Stomach (tissue), 9 donors: Measurements from ENCODE around the gene MLH3. TPM values are rescaled to one million over a fixed set of nuclear protein-coding genes. Genes with fewer than 3 reads are reported as not detected.

Experiments used
- DNase-seq, 2 donors: peaks; one replicate each; pipeline versions ENCODE4 v3.0.0 to v3.0.0-alpha.2; 2013 to 2019
- H3K27ac ChIP-seq, 5 donors: fragments of 200-600 bp in 4 of 5; sonication (generic) in 4 of 5; one replicate each; pipeline ENCODE4 v1.5.1; 2013 to 2019; ENCODE audit warnings: mild to moderate bottlenecking in 1 of 5, moderate library complexity in 1 of 5
- H3K27me3 ChIP-seq, 3 donors: fragments of 200-600 bp; sonication (generic); one replicate each; pipeline ENCODE4 v1.5.1; 2017 to 2019; ENCODE audit warnings: mixed run types in 1 of 3
- H3K36me3 ChIP-seq, 4 donors: fragments of 200-600 bp; sonication (generic); 1 replicate in 3 of 4; 2 replicates in 1 of 4; pipeline ENCODE4 v1.5.1; 2016 to 2019
- H3K4me1 ChIP-seq, 4 donors: fragments of 200-600 bp; sonication (generic); one replicate each; pipeline ENCODE4 v1.5.1; 2016 to 2019
- H3K4me3 ChIP-seq, 4 donors: fragments of 200-600 bp; sonication (generic) in 3 of 4; one replicate each; pipeline ENCODE4 v1.5.1; 2016 to 2019; ENCODE audit warnings: mild to moderate bottlenecking in 1 of 4
- H3K9me3 ChIP-seq, 4 donors: fragments of 200-600 bp; sonication (generic); one replicate each; pipeline ENCODE4 v1.5.1; 2016 to 2019
- CTCF ChIP-seq, 7 experiments: fragments of 450-650 bp in 4 of 7; fragments of 200-600 bp in 3 of 7; sonication (generic) in 3 of 7; IDR thresholded peaks; one replicate each; pipeline ENCODE4 v1.5.1; 2016 to 2019; ENCODE audit warnings: antibody characterized with exemption in 7 of 7, control low read depth in 2 of 7, mild to moderate bottlenecking in 1 of 7
- EP300 ChIP-seq: sonication (generic); formaldehyde crosslinking; IDR thresholded peaks from one replicate; pipeline ENCODE4 v1.6.1; 2017; ENCODE audit warnings: antibody characterized with exemption
- POLR2A ChIP-seq, 4 donors: fragments of 450-650 bp; IDR thresholded peaks; one replicate each; pipeline ENCODE4 v1.6.1; 2016; ENCODE audit warnings: antibody characterized with exemption in 4 of 4, control low read depth in 2 of 4, mild to moderate bottlenecking in 1 of 4, moderate library complexity in 1 of 4
- POLR2AphosphoS5 ChIP-seq, 3 donors: sonication (generic); formaldehyde crosslinking; IDR thresholded peaks; one replicate each; pipeline ENCODE4 v1.6.1; 2016; ENCODE audit warnings: antibody characterized with exemption in 3 of 3
- WGBS, 5 donors: extraction: QIAGEN DNeasy Blood & Tissue Kit in 3 of 5; methylation state at CpG; one replicate each; pipeline versions ENCODE4 v1.1.5 to v1.1.7; 2013 to 2018; 5-methylcytosine and 5-hydroxymethylcytosine counted together
- intact Hi-C: fragments of 100-400 bp; cut with DNase I; formaldehyde crosslinking; loops from one replicate; pipeline ENCODE4 v1.15.1; 2023; ENCODE audit warnings: low total_unique reads
- polyA plus RNA-seq, 3 donors: library from polyadenylated mRNA; stranded (reverse); fragments of 200-250 nt; gene quantifications; one replicate each; pipeline ENCODE4 v1.2.3, GENCODE V29; 2013
- total RNA-seq, 5 donors: library from RNA; depleted of rRNA; stranded (reverse); fragments of >200 nt; gene quantifications; one replicate each; pipeline versions ENCODE4 v1.1.0 to v1.2.3, GENCODE V29; 2014 to 2016
- donor health status: healthy with polysubstance abuse.
- donor health status: Bipolar disorder and iron deficiency.
- donor health status: healthy.

Gene MLH3
- total and polyA plus RNA-seq, 8 donors, result 7.2 to 53.2 (median 18.4) TPM

DNA sequence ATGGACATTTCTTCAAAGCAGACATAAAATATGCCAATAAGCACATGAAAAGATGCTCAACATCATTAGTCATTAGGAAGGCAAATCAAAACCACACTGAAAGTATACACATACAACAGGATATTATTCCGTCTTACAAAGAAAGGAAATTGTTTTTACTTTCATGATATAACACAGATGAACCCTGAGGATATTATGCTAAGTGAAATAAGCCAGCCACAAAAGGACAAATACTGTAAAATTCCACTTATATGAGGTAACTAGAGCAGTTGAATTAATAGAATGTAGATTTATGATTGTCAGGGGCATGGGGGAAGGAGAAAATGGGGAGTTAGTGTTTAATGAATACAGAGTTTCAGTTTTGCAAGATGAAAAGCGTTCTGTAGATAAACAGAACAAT is 8.4 kb upstream of the MLH3 start:
- WGBS, 5 donors, result 84 to 90% (median 88%) methylated on average over 2 of the region's 2 CpGs

GRCh38 chr14:75054421-75054820 is 3.2 kb upstream of the MLH3 start:
- H3K9me3 ChIP-seq, result no peaks in the 10 kb centered on the region
- intact Hi-C loops, result no loop called here
- 62 to 78% (median 68%) methylated on average over 1 of the region's 1 CpG for WGBS, 5 donors
- H3K36me3 ChIP-seq, result no peaks in the 10 kb centered on the region
- H3K4me3 ChIP-seq, result no peak overlapping the region
- no peak for TF ChIP-seq POLR2AphosphoS5 (IDR thresholded peaks at IDR 0.05)
- TF ChIP-seq EP300, result no peak
- TF ChIP-seq CTCF (IDR thresholded peaks at IDR 0.05), result no peak
- TF ChIP-seq POLR2A (IDR thresholded peaks at IDR 0.05), result no peak
- no peak for DNase-seq
- H3K4me1 ChIP-seq, result peaks cover 7 to 20% (median 13%) of the 10 kb centered on the region in 4 donors
- no peak overlapping the region for H3K27ac ChIP-seq
- no peaks in the 10 kb centered on the region for H3K27me3 ChIP-seq

More for the DNA sequence above, 8.4 kb upstream of the MLH3 start:
- Histone ChIP-seq H3K4me1 (peaks cover 0 to 18% (median 17%) of the 10 kb centered on the region in 4 donors), H3K27me3 (no peaks in the 10 kb centered on the region), H3K4me3 (no peak overlapping the region), H3K36me3 (peaks cover 0 to 8% (median 0%) of the 10 kb centered on the region in 4 donors), H3K9me3 (no peaks in the 10 kb centered on the region), H3K27ac (no peak overlapping the region)
- no peak for DNase-seq
- intact Hi-C loops, result no loop called here
- TF ChIP-seq CTCF (IDR thresholded peaks at IDR 0.05) (no peak), POLR2A (IDR thresholded peaks at IDR 0.05) (no peak), POLR2AphosphoS5 (IDR thresholded peaks at IDR 0.05) (no peak), EP300 (no peak)

DNA sequence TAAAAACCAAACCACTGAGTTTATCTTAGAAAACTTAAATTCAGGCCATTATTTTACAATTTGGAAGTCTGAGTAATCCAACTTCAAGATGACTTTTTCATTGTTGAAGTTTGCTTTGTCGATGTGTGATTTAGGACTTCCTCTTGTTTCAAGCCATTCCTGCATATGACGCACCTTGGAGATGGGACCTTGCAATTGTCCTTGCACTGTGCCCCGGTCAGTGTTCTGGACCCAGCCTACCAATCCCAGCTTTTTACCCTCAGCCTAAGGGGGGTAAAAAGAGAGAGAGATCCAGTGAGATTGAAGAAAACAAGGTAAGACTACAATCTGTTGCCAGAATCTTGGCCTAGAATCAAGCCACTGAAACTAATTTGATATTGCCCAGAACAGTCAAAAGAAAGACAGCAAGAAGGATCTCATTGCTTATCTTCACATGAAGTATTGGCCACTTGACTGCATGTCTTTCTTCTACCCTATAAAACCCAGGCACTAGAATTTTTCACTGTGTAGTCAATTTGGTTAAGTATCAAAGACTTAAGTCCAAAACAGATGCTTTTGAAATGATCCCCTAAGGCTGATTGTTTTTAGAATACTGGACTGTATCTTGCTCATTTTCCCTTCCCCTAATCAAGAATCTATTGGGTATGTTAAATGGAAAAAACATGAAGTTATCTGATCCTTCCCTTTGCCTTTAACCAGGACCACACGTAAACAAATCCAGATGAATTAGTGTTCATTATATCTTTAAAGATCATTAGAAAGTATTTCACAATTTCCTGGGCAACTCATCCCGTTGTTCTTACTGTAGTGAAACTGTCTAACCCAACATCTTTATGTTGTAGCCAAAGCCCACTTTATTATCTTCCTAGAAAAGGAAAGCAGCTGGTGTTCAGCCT is 2.4 kb upstream of the MLH3 start:
- Histone ChIP-seq H3K27me3 (no peaks in the 10 kb centered on the region), H3K27ac (no peak overlapping the region), H3K36me3 (no peaks in the 10 kb centered on the region), H3K4me1 (peaks cover 7 to 27% (median 20%) of the 10 kb centered on the region in 4 donors), H3K4me3 (no peak overlapping the region), H3K9me3 (no peaks in the 10 kb centered on the region)
- DNase-seq, result no peak
- intact Hi-C loops, result no loop called here
- 64 to 70% (median 66%) methylated on average over 5 of the region's 5 CpGs for WGBS, 5 donors
- TF ChIP-seq EP300 (no peak), POLR2A (IDR thresholded peaks at IDR 0.05) (no peak), POLR2AphosphoS5 (IDR thresholded peaks at IDR 0.05) (no peak), CTCF (IDR thresholded peaks at IDR 0.05) (no peak)

GRCh38 chr14:75051556-75051899 is 261 bp upstream of the MLH3 start:
- H3K27ac ChIP-seq, result peak overlapping the region; percentile 74 to 94 (median 92)
- no peak for TF ChIP-seq EP300
- no peak for TF ChIP-seq POLR2AphosphoS5 (IDR thresholded peaks at IDR 0.05)
- TF ChIP-seq POLR2A (IDR thresholded peaks at IDR 0.05), result no peak
- intact Hi-C loops, result no loop called here

More at GRCh38 chr14:75051556-75051899, 261 bp upstream of the MLH3 start:
- no peaks in the 10 kb centered on the region for H3K9me3 ChIP-seq
- peak overlapping the region; percentile 59 to 69 (median 61) for H3K4me3 ChIP-seq
- H3K36me3 ChIP-seq, result peaks cover 0 to 5% (median 0%) of the 10 kb centered on the region in 4 donors
- no peak for DNase-seq
- no peaks in the 10 kb centered on the region for H3K27me3 ChIP-seq
- WGBS, 5 donors, result 20 to 27% (median 21%) methylated on average over 5 of the region's 5 CpGs
- H3K4me1 ChIP-seq, result peaks cover 7 to 29% (median 21%) of the 10 kb centered on the region in 4 donors
